Upper lobe of left lung (tissue), 6 donors: Measurements from ENCODE around the gene EFNA1. TPM values are rescaled to one million over a fixed set of nuclear protein-coding genes. Genes with fewer than 3 reads are reported as not detected.

ENCODE experiments used
- ATAC-seq, 2 donors: fragments of 200-7000 bp; cut with Tn5 transposase; one replicate each; pipeline ENCODE4 v1.9.1; 2022; ENCODE audit warnings: mild to moderate bottlenecking in 2 of 2, moderate library complexity in 2 of 2; ENCODE audit not compliant: low FRiP score in 2 of 2
- DNase-seq, 2 donors: peaks; one replicate each; pipeline ENCODE4 v3.0.0-alpha.2; 2019 to 2020
- H3K27ac ChIP-seq, 4 donors: fragments of 200-600 bp; sonication (generic); one replicate each; pipeline ENCODE4 v1.5.1; 2016 to 2019
- H3K27me3 ChIP-seq, 4 donors: fragments of 200-600 bp; sonication (generic); one replicate each; pipeline ENCODE4 v1.5.1; 2017 to 2019
- H3K36me3 ChIP-seq, 4 donors: fragments of 200-600 bp; sonication (generic); one replicate each; pipeline ENCODE4 v1.5.1; 2016 to 2019
- H3K4me1 ChIP-seq, 4 donors: fragments of 200-600 bp; sonication (generic); one replicate each; pipeline ENCODE4 v1.5.1; 2018 to 2019
- H3K4me3 ChIP-seq, 4 donors: fragments of 200-600 bp; sonication (generic); one replicate each; pipeline ENCODE4 v1.5.1; 2017 to 2019; ENCODE audit warnings: mild to moderate bottlenecking in 2 of 4, moderate library complexity in 1 of 4
- H3K9me3 ChIP-seq, 4 donors: fragments of 200-600 bp; sonication (generic); one replicate each; pipeline ENCODE4 v1.5.1; 2018 to 2019
- CTCF ChIP-seq, 6 experiments: fragments of 450-650 bp in 4 of 6; fragments of 200-600 bp in 2 of 6; sonication (generic) in 2 of 6; IDR thresholded peaks; one replicate each; pipeline ENCODE4 v1.5.1; 2016 to 2019; ENCODE audit warnings: antibody characterized with exemption in 6 of 6
- EP300 ChIP-seq, 4 donors: sonication (generic); formaldehyde crosslinking; IDR thresholded peaks; one replicate each; pipeline ENCODE4 v1.5.1; 2017; ENCODE audit warnings: antibody characterized with exemption in 4 of 4, control low read depth in 2 of 4
- POLR2A ChIP-seq, 4 donors: fragments of 450-650 bp; IDR thresholded peaks; one replicate each; pipeline ENCODE4 v1.5.1; 2016 to 2017; ENCODE audit warnings: antibody characterized with exemption in 4 of 4, mild to moderate bottlenecking in 2 of 4
- POLR2AphosphoS5 ChIP-seq, 2 donors: sonication (generic); formaldehyde crosslinking; IDR thresholded peaks; one replicate each; pipeline ENCODE4 v1.5.1; 2017; ENCODE audit warnings: antibody characterized with exemption in 2 of 2
- WGBS, 2 donors: methylation state at CpG; one replicate each; pipeline ENCODE4 v1.1.5; 2017 to 2018; 5-methylcytosine and 5-hydroxymethylcytosine counted together
- total RNA-seq, 6 donors: library from RNA; depleted of rRNA in 4 of 6; stranded (reverse); fragments of >200 nt in 4 of 6; gene quantifications; one replicate each; pipeline versions ENCODE4 v1.1.0 to v1.2.1, GENCODE V29; 2016 to 2021
- donor health status: DM: no; HTN: no; CAD: no; lungs with moderate emphysema.
- donor health status: DM: no; HTN: yes; CAD: no; lungs with severe emphysema.

Gene EFNA1
- total RNA-seq, 6 donors from 2014 or later: 131 to 226 (median 164) TPM

DNA sequence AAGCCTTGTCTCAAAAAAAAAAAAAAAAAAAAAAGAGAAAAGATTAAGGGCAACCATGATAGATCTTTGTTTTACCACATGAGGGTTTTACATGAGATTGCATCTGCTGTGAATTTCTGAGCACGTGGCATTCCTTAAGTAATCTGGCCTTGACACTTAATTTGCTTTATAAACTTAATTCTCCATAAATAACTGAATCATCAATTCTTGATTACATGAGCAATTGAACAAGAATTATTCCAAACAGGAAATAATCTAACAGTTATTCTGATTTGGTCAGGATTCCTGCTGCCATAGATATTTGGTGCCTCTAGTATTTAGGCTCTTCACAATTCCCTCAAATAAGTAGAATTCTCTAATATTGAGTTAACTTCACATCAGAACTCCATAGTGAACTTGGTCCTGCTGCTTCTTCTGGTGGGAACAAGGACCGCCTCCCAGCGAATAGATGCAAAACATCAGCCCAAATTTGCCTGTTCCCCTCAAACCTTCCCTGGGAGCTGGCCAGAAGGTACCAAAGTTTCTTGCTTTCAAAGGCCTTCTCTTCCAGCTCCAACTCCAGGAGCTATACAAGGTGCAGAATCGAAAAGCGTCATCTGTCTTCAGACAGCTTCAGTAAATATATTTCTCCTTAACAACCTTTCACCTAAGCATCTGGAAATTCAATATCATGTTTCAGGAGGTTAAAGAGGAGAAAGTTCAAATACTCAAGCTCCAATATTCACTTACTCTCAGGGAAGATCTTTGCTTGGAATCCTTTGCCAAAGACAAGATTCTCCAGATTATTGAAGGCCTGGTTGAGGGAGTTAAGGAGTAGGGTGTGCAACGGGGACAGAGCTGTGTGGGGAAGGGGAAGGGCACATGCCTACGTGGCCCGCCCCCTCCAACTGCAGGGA lies 44.4 kb downstream of the EFNA1 start:
- Histone ChIP-seq H3K9me3 (no peaks in the 10 kb centered on the region), H3K27ac (peak overlapping the region; percentile 91 to 99 (median 96)), H3K4me3 (peak overlapping the region; percentile 71 to 94 (median 92)), H3K36me3 (peaks cover 0 to 25% (median 14%) of the 10 kb centered on the region in 4 donors), H3K4me1 (peaks cover 37 to 49% (median 40%) of the 10 kb centered on the region in 4 donors), H3K27me3 (peaks cover 0 to 7% (median 3%) of the 10 kb centered on the region in 4 donors)
- TF ChIP-seq POLR2AphosphoS5 (IDR thresholded peaks at IDR 0.05): no peak
- no peak for TF ChIP-seq CTCF (IDR thresholded peaks at IDR 0.05)
- no peak for TF ChIP-seq POLR2A (IDR thresholded peaks at IDR 0.05)
- TF ChIP-seq EP300 (IDR thresholded peaks at IDR 0.05): no peak
- peak; percentile 6 to 26 for ATAC-seq
- WGBS, 2 donors: 48 to 50% methylated on average over 8 of the region's 8 CpGs
- no peak for DNase-seq

DNA sequence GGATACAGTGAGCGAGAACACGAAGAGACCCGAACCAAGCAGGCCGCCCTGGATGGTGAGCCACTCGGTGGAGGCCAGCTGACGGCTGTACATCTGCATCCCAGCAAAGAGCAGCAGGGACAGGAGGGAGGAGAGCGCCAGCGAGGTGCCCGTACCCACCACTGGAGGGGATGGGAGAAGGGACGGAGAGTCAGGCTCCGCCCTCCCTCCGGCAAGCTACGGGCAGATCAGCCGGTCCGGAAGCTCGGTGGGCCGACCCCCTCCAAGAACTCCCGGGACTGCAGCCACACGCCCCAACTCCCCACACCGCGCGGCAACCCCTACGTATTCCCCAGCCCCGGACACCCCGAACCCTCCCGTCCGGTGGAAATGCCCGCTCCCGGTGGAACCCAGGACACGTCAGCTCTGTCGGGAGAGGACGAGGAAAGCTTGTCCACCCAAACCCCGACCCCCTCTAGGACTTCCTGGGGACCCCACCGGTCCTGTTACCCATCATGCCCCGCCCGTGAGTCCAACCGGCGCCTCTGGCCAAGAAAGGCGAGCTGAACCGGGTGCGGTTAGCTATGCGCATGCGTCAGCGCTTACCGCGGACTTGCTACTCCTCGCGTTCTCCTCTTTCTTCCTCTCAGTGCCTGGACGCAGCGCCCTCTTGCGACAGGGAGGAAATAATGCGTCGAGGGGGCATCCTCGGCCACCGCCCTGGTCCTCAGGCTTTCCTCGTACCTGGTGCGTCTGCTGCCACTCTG lies 45.2 kb downstream of the EFNA1 start, which contains the start of gene KRTCAP2:
Gene KRTCAP2, minus strand, starts transcription at position 573 of the 746 bp plus-strand sequence. Its CDS starts 80 bp downstream, at position 493.
- Histone ChIP-seq H3K27ac (peak within 1 kb of the TSS; percentile 91 to 99 (median 96)), H3K4me3 (peak within 1 kb of the TSS; percentile 71 to 94 (median 92)), H3K36me3 (peaks cover 0 to 25% (median 14%) of the 10 kb centered on the region in 4 donors), H3K27me3 (peaks cover 0 to 7% (median 3%) of the 10 kb centered on the region in 4 donors), H3K4me1 (peaks cover 33 to 44% (median 37%) of the 10 kb centered on the region in 4 donors), H3K9me3 (no peaks in the 10 kb centered on the region)
- 0 to 1% methylated on average over 24 to 50 of the region's 57 CpGs for WGBS, 2 donors
- DNase-seq (peak; percentile 91 to 97), ATAC-seq (peak; percentile 88 to 93)
- TF ChIP-seq EP300 (IDR thresholded peaks at IDR 0.05): no peak
- peak; percentile 90 to 95 for TF ChIP-seq POLR2AphosphoS5 (IDR thresholded peaks at IDR 0.05)
- TF ChIP-seq POLR2A (IDR thresholded peaks at IDR 0.05): peak in 3 of 4 donors; percentile 47 to 77 (median 48)
- TF ChIP-seq CTCF (IDR thresholded peaks at IDR 0.05): peak; percentile 91 to 99 (median 96)

DNA sequence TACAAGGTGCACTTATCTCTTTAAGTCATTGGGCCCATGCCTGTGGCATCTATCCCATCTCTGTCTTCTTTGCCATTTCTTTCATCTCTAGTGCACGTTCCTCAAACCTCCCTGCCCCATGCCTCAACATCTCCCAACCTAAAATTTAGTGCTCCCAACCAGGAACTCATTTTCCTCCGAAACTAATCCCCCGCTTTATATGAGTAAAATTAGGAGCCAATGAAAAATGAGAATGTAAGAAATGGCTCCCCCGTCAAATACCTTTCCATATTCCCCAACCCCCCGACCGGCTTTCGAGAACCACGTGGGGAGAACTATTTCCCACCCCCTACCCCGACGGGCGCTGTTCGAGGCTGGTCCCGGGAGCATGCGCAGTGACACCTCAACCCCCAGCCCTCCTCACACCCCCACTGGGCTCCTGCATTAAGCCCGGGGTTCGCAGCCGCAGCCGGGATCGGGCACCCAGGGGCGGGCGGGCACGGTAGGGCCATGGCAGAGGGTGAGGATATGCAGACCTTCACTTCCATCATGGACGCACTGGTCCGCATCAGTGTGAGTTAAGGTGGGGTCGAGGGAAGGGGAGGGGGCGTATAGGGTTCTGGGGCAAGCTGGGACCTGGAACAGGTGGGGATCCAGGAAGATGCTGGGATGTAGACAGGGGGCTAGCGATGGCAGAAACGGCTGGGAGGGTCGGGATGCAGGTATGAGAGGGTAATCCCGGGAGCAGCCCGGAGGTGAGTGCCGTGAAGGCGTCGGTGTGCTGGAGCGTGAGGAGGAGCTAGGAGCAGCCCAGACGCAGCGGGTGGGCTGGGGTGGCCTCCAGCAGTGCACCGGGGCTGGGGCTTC lies 46.0 kb downstream of the EFNA1 start, which contains the start of gene TRIM46:
Gene TRIM46, plus strand, starts transcription at position 372 of the 846 bp plus-strand sequence. Its CDS starts 118 bp downstream, at position 490.
- Histone ChIP-seq H3K4me3 (peak within 1 kb of the TSS; percentile 71 to 94 (median 92)), H3K36me3 (peaks cover 0 to 24% (median 13%) of the 10 kb centered on the region in 4 donors), H3K9me3 (no peaks in the 10 kb centered on the region), H3K27ac (peak within 1 kb of the TSS; percentile 91 to 99 (median 96)), H3K4me1 (peaks cover 30 to 47% (median 40%) of the 10 kb centered on the region in 4 donors), H3K27me3 (peaks cover 0 to 7% (median 3%) of the 10 kb centered on the region in 4 donors)
- ATAC-seq (no peak), DNase-seq (peak in 1 of 2 donors; percentile 87)
- 2 to 5% methylated on average over 25 to 36 of the region's 38 CpGs for WGBS, 2 donors
- no peak for TF ChIP-seq POLR2A (IDR thresholded peaks at IDR 0.05)
- TF ChIP-seq CTCF (IDR thresholded peaks at IDR 0.05): no peak
- TF ChIP-seq EP300 (IDR thresholded peaks at IDR 0.05): no peak
- TF ChIP-seq POLR2AphosphoS5 (IDR thresholded peaks at IDR 0.05): no peak
